CD4-positive, alpha-beta T cell (primary cell): Measurements from ENCODE around the gene ZHX3. TPM values are rescaled to one million over a fixed set of nuclear protein-coding genes. Genes with fewer than 3 reads are reported as not detected.
"Not testable (repeated sequence)": the region's sequence is repeated elsewhere in the genome, so short reads cannot be mapped to it uniquely, and the experiment has no call there.

ENCODE experiments used
- ATAC-seq: fragments of 200-7000 bp; cut with Tn5 transposase; one replicate; pipeline ENCODE4 v1.10.0; 2022; ENCODE audit warnings: mild to moderate bottlenecking; ENCODE audit not compliant: poor library complexity
- CTCF ChIA-PET: fragments of 350-600 bp; sonication (Branson Sonifier 250); formaldehyde crosslinking; loops from one replicate; lab custom pipeline; 2021; ENCODE audit warnings: antibody characterized with exemption, inconsistent platforms; lab: Charles Lee
- POLR2A ChIA-PET: fragments of 350-600 bp; sonication (Branson Sonifier 250); formaldehyde crosslinking; loops from one replicate; lab custom pipeline; 2021; ENCODE audit warnings: antibody characterized with exemption, inconsistent platforms; lab: Charles Lee
- DNase-seq, 14 experiments: peaks; one replicate each; pipeline ENCODE4 v3.0.0-alpha.2; 2013 to 2020; ENCODE audit warnings: mixed read lengths in 2 of 14
- H3K27ac ChIP-seq, 2 donors: one replicate each; pipeline versions ENCODE4 v1.5.1 to v1.7.0; 2013; ENCODE audit warnings: low read length in 2 of 2, low read depth in 1 of 2, mild to moderate bottlenecking in 1 of 2
- H3K27me3 ChIP-seq, 2 experiments: 1 replicate in 1 of 2; 2 replicates in 1 of 2; pipeline versions ENCODE4 v1.6.1 to v1.7.0; 2013; ENCODE audit warnings: low read length in 2 of 2, control low read depth in 1 of 2, mild to moderate bottlenecking in 1 of 2, moderate library complexity in 1 of 2; ENCODE audit not compliant: insufficient read depth in 2 of 2, control insufficient read depth in 1 of 2
- H3K36me3 ChIP-seq: one replicate; pipeline ENCODE4 v1.6.1; 2013; ENCODE audit warnings: low read length, control low read depth; ENCODE audit not compliant: insufficient read depth
- H3K4me1 ChIP-seq: one replicate; pipeline ENCODE4 v1.6.1; 2013; ENCODE audit warnings: low read length, control low read depth; ENCODE audit not compliant: insufficient read depth
- H3K4me3 ChIP-seq: one replicate; pipeline ENCODE4 v1.5.1; 2013; ENCODE audit warnings: mild to moderate bottlenecking, low read length, moderate library complexity
- H3K9me3 ChIP-seq, 2 experiments: 1 replicate in 1 of 2; 2 replicates in 1 of 2; pipeline versions ENCODE4 v1.6.1 to v1.7.0; 2013; ENCODE audit warnings: low read length in 2 of 2, mild to moderate bottlenecking in 2 of 2, control low read depth in 1 of 2, moderate library complexity in 1 of 2; ENCODE audit not compliant: control insufficient read depth in 1 of 2, insufficient read depth in 1 of 2
- H3K27ac Mint-ChIP-seq: one replicate; pipeline ENCODE4 v1.8.0; 2020; ENCODE audit warnings: mixed read lengths
- H3K27me3 Mint-ChIP-seq: one replicate; pipeline ENCODE4 v1.8.0; 2021; ENCODE audit warnings: mixed read lengths
- H3K36me3 Mint-ChIP-seq: one replicate; pipeline ENCODE4 v1.8.0; 2021; ENCODE audit warnings: low read depth, mixed read lengths
- H3K4me1 Mint-ChIP-seq: one replicate; pipeline ENCODE4 v1.8.0; 2021; ENCODE audit warnings: low read depth, mixed read lengths
- H3K4me3 Mint-ChIP-seq: one replicate; pipeline ENCODE4 v1.8.0; 2020; ENCODE audit warnings: mild to moderate bottlenecking, mixed read lengths
- H3K9me3 Mint-ChIP-seq: one replicate; pipeline ENCODE4 v1.8.0; 2020; ENCODE audit warnings: mixed read lengths
- CTCF ChIP-seq: fragments of 200-600 bp; IDR thresholded peaks from one replicate; pipeline ENCODE4 v1.8.0; 2022; ENCODE audit warnings: antibody characterized with exemption, mild to moderate bottlenecking
- intact Hi-C, 2 experiments: fragments of 100-400 bp; cut with DNase I in 1 of 2; cut with micrococcal nuclease in 1 of 2; formaldehyde crosslinking; loops; one replicate each; pipeline versions ENCODE4 v1.15.1 to v1.9.0; 2023 to 2025; cut with DNase I, micrococcal nuclease
- total RNA-seq, 174 experiments: library from RNA in 2 of 174; stranded (reverse) in 2 of 174; gene quantifications; one replicate each; pipeline ENCODE4 v1.2.3 and lab custom pipeline; 2021 to 2026

ZHX3 gene
- total RNA-seq, 2 experiments from 2014 or later: 6.6 to 7.6 TPM

GRCh38 chr20:41242807-41243206 lies 74.7 kb downstream of the ZHX3 start:
- peak in 1 of 14 experiments; percentile 17 for DNase-seq
- no peak overlapping the region for H3K4me3 Mint-ChIP-seq

GRCh38 chr20:41242352-41242751 lies 75.2 kb downstream of the ZHX3 start:
- no peak overlapping the region for H3K27ac ChIP-seq
- ATAC-seq (no peak), DNase-seq (no peak)
- intact Hi-C loops: no loop called here
- H3K4me3 ChIP-seq: no peak overlapping the region
- H3K36me3 Mint-ChIP-seq: no peaks in the 10 kb centered on the region
- POLR2A ChIA-PET: no interaction called here
- no peaks in the 10 kb centered on the region for H3K9me3 Mint-ChIP-seq
- H3K27me3 Mint-ChIP-seq: no peaks in the 10 kb centered on the region
- no peaks in the 10 kb centered on the region for H3K36me3 ChIP-seq
- H3K27me3 ChIP-seq: no peaks in the 10 kb centered on the region
- peaks cover 23% of the 10 kb centered on the region for H3K4me1 Mint-ChIP-seq
- no peaks in the 10 kb centered on the region for H3K9me3 ChIP-seq
- peaks cover 5% of the 10 kb centered on the region for H3K4me1 ChIP-seq
- H3K4me3 Mint-ChIP-seq: no peak overlapping the region
- H3K27ac Mint-ChIP-seq: no peak overlapping the region
- CTCF ChIA-PET: interaction anchor here (1.6 kb wide), 1 partner anchor 107 kb away, joined by 4 read pairs; no protein-coding TSS in a partner anchor
- TF ChIP-seq CTCF: no peak

More at GRCh38 chr20:41242807-41243206, 74.7 kb downstream of the ZHX3 start:
- POLR2A ChIA-PET: no interaction called here
- H3K27ac ChIP-seq: no peak overlapping the region
- no peaks in the 10 kb centered on the region for H3K9me3 ChIP-seq
- no peak overlapping the region for H3K4me3 ChIP-seq
- no peaks in the 10 kb centered on the region for H3K36me3 ChIP-seq
- H3K4me1 ChIP-seq: peaks cover 5% of the 10 kb centered on the region
- CTCF ChIA-PET: interaction anchor here (1.6 kb wide), 1 partner anchor 108 kb away, joined by 4 read pairs; no protein-coding TSS in a partner anchor
- intact Hi-C loops: no loop called here
- ATAC-seq: no peak
- H3K27me3 ChIP-seq: no peaks in the 10 kb centered on the region
- Mint-ChIP-seq H3K27me3 (no peaks in the 10 kb centered on the region), H3K36me3 (no peaks in the 10 kb centered on the region), H3K9me3 (no peaks in the 10 kb centered on the region), H3K27ac (no peak overlapping the region), H3K4me1 (peaks cover 23% of the 10 kb centered on the region)
- TF ChIP-seq CTCF: no peak

- H3K4me3 Mint-ChIP-seq, ATAC-seq, H3K9me3 ChIP-seq, H3K27ac Mint-ChIP-seq, CTCF ChIA-PET, H3K27me3 Mint-ChIP-seq, POLR2A ChIA-PET, H3K9me3 Mint-ChIP-seq, H3K4me1 ChIP-seq, H3K27me3 ChIP-seq, H3K27ac ChIP-seq, H3K36me3 Mint-ChIP-seq, H3K36me3 ChIP-seq, DNase-seq, H3K4me3 ChIP-seq: not testable (repeated sequence)
- H3K4me1 Mint-ChIP-seq: peaks cover 17% of the 10 kb centered on the region
- intact Hi-C loops: loop anchor here in 1 of 2 experiments (10.0 kb wide), 1 partner anchor 98 kb away; no protein-coding TSS in a partner anchor
Observed at GRCh38 chr20:41237233-41237632, 80.3 kb downstream of the ZHX3 start.

- DNase-seq, H3K4me3 Mint-ChIP-seq, H3K9me3 Mint-ChIP-seq, H3K27ac Mint-ChIP-seq, POLR2A ChIA-PET, H3K4me3 ChIP-seq, CTCF ChIA-PET, H3K27ac ChIP-seq, ATAC-seq, H3K27me3 Mint-ChIP-seq, H3K9me3 ChIP-seq, H3K36me3 ChIP-seq, H3K36me3 Mint-ChIP-seq, H3K27me3 ChIP-seq: not testable (repeated sequence)
- intact Hi-C loops: loop anchor here in 1 of 2 experiments (10.0 kb wide), 1 partner anchor 98 kb away; no protein-coding TSS in a partner anchor
- H3K4me1 ChIP-seq: peaks cover 10% of the 10 kb centered on the region
- peaks cover 18% of the 10 kb centered on the region for H3K4me1 Mint-ChIP-seq
Observed at GRCh38 chr20:41236818-41237217, 80.7 kb downstream of the ZHX3 start.
